ENCODE measurements around the gene BHLHA15. TPM values are rescaled to one million over a fixed set of nuclear protein-coding genes. Genes with fewer than 3 reads are reported as not detected.
A peak's percentile ranks its signal among the peaks of the same experiment; 100 is the strongest.

The BHLHA15 gene
- total and polyA plus RNA-seq, 2 of the 13 experiments (the other 11 are each of a cell fraction or from before 2014, with no cell fraction given), result 1.9 to 6.1 TPM

DNA sequence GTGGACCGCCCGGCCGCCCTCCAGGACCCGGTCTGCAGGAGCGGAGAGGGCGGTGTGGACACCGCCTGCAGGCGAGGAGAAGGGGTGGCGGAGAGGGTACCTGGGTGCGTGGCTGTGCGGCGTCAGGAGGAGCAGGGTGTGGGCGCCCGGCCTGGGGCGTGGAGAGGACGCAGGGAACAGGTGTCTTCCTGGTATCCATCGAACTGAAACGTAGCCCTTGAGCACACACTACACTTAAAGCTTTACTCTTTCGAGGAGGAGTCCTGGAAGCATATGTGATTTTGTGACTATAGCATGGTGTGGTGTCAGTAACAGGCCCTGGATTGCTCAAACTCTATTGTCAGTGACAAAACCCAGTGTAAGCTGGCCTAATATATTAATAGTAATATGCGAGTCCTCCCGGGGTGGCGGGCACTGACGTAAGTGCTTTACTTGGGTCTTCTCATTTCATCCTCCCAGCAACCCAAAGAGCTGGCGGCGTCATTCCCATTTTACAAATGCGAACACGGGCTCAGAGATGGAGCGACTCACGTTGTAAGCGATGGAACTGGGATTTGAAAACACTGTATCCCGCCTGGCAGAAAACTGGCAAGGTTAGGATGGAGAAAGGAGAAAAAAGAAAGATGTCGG lies 41.3 kb downstream of the BHLHA15 start (continued):
- TF ChIP-seq RAD21 (CRISPR knock-in tag; IDR thresholded peaks at IDR 0.05), result peak; percentile 8; the same call in 1 of the 2 replicates
- TF ChIP-seq, protein P1, sequence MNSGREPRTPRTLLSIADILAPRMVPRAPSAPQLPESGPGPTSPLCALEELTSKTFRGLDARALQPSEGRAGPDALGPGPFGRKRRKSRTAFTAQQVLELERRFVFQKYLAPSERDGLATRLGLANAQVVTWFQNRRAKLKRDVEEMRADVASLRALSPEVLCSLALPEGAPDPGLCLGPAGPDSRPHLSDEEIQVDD (CRISPR knock-in tag; IDR thresholded peaks at IDR 0.05; ENCODE audit: borderline replicate concordance), result no peak
- peak; percentile 1 for TF ChIP-seq ZEB1 (IDR thresholded peaks at IDR 0.05; ENCODE audit: insufficient replicate concordance, low read depth)
- TF ChIP-seq ARNTL (CRISPR knock-in tag; IDR thresholded peaks at IDR 0.05), result 0 out of 2 replicates have a peak, but pooled peaks have one; percentile 9
- peak; percentile 59; the same call in 1 of the 2 replicates for TF ChIP-seq ZNF430 (CRISPR knock-in tag; IDR thresholded peaks at IDR 0.05)
- TF ChIP-seq SMAD3 (CRISPR knock-in tag; IDR thresholded peaks at IDR 0.05), result no peak
- TF ChIP-seq YY1 (IDR thresholded peaks at IDR 0.05; ENCODE audit: insufficient read depth, insufficient replicate concordance, low read depth, low read length), result peak; percentile 5
- TF ChIP-seq MAZ (IDR thresholded peaks at IDR 0.05; ENCODE audit: borderline replicate concordance, low read depth, low read length), result no peak
- 0 out of 2 replicates have a peak, but pooled peaks have one; percentile 9 for TF ChIP-seq MAZ (CRISPR knock-in tag; IDR thresholded peaks at IDR 0.05; ENCODE audit: low read depth)
- no peak for TF ChIP-seq FOXA3 (CRISPR knock-in tag; IDR thresholded peaks at IDR 0.05)
- no peak for TF ChIP-seq CEBPB (IDR thresholded peaks at IDR 0.05; ENCODE audit: borderline replicate concordance, low read depth, low read length)
- no peak for TF ChIP-seq KAT7 (CRISPR knock-in tag; IDR thresholded peaks at IDR 0.05; ENCODE audit: borderline replicate concordance)
- TF ChIP-seq, protein P2, sequence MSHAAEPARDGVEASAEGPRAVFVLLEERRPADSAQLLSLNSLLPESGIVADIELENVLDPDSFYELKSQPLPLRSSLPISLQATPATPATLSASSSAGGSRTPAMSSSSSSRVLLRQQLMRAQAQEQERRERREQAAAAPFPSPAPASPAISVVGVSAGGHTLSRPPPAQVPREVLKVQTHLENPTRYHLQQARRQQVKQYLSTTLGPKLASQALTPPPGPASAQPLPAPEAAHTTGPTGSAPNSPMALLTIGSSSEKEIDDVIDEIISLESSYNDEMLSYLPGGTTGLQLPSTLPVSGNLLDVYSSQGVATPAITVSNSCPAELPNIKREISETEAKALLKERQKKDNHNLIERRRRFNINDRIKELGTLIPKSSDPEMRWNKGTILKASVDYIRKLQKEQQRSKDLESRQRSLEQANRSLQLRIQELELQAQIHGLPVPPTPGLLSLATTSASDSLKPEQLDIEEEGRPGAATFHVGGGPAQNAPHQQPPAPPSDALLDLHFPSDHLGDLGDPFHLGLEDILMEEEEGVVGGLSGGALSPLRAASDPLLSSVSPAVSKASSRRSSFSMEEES (CRISPR knock-in tag; IDR thresholded peaks at IDR 0.05), result no peak; the same call in 1 of the 2 replicates
- TF ChIP-seq, protein P3, sequence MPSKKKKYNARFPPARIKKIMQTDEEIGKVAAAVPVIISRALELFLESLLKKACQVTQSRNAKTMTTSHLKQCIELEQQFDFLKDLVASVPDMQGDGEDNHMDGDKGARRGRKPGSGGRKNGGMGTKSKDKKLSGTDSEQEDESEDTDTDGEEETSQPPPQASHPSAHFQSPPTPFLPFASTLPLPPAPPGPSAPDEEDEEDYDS (CRISPR knock-in tag; IDR thresholded peaks at IDR 0.05), result no peak
- no peak for TF ChIP-seq ZNF296 (CRISPR knock-in tag; conservative IDR thresholded peaks at IDR 0.05)
- 0 out of 2 replicates have a peak, but pooled peaks have one; percentile 26 for TF ChIP-seq ZNF547 (CRISPR knock-in tag; IDR thresholded peaks at IDR 0.05)
- TF ChIP-seq ZNF557 (CRISPR knock-in tag; IDR thresholded peaks at IDR 0.05), result no peak
- no peak for TF ChIP-seq CREM (IDR thresholded peaks at IDR 0.05)
- TF ChIP-seq CREM (CRISPR knock-in tag; IDR thresholded peaks at IDR 0.05), result no peak
- 0 out of 2 replicates have a peak, but pooled peaks have one; percentile 9 for TF ChIP-seq ZNF598 (CRISPR knock-in tag; IDR thresholded peaks at IDR 0.05; ENCODE audit: borderline replicate concordance)
- no peak for TF ChIP-seq ZNF747 (CRISPR knock-in tag; IDR thresholded peaks at IDR 0.05; ENCODE audit: borderline replicate concordance)

Measured in HepG2 (cell line).